HG02678 (cell line): ENCODE data around the gene GDF15.

Experiments
- ATAC-seq: cut with Tn5 transposase; IDR thresholded peaks from one replicate; pipeline ENCODE4 v1.9.1; 2021; ENCODE audit warnings: mild to moderate bottlenecking, moderate library complexity; ENCODE audit not compliant: unreplicated experiment

The GDF15 gene

DNA sequence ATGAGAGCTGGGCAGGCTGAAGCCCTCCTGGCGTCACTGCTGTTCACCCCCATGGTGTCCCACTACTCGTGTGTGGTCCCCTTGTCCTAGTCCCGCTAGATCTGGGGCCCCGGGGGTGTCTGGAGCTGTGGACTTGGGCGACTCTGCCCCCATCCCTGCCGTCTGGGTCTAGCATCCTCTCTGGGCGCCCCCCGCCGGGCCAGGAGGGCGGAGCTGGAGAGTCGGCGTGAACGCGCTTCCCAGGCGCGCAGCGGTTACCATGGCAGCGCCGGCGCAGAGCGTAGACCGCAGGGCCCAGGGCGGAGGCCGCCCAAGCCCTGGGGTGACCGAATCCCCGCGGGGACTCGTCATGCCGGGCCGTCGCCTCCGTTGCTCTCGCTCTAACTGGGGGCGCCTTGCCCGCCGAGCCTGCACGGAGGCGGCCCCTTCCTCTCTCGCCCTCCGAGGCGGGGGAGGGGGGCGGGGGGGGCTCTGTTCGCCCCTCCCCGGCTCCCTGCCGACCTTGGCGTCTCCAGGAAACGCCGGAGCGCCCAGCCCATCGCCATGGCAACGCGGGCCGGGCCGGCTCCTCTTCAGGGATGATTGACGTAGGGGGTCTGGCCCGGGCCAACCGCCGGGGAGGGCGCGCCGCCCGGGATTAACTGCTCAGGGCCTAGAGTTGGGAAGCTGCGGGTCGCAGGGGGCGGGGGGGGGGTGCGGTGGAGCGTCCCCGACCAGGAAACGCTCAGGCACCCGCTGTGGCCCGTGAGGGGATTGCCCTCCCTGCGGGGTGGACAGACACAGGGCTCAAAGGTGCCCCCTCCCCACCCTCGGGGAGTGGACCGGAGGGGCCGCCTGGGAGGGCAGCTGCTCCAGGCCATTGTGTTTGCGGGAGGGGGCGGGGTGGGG, 43.1 kb downstream of the GDF15 start:
- peak; percentile 70 for ATAC-seq

- no peak for ATAC-seq
Observed at GRCh38 chr19:18429717-18430416, 43.9 kb downstream of the GDF15 start.

DNA sequence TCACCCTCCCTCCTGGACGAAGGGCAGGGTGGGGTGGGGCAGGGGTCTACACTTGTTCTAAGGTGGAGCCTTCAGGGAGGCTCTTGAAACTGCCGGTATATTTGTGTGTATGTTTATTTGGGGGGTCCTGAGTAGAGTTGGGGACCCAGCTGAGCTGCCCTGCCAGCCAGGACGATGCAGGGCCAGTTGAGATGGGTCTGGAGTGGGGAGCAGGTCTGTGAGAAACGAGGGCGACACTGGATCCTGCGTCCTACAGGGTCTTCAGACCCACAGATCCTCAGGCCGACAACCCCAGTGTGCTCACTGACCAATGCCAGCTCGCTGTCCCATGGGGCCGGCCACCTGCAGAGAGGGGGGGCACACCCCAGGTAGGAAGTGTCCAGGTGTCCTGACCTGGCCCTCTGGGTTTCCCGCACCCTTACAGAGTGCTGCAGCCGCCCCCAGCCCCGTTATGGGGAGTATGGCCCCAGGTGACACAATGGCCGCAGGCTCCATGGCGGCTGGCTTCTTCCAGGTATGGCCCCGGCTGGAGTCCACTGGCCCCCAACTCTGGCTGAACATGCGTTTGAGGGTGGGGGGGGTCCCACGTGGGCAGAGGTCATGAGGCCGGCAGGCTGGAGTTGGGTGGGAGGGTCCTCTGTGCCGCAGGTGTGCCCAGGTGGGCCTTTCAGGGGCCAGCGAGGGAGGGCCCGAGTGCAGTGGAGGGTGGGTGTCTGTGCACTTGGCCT, 44.6 kb downstream of the GDF15 start:
- no peak for ATAC-seq

GRCh38 chr19:18431351-18432197, 45.6 kb downstream of the GDF15 start:
- no peak for ATAC-seq

DNA sequence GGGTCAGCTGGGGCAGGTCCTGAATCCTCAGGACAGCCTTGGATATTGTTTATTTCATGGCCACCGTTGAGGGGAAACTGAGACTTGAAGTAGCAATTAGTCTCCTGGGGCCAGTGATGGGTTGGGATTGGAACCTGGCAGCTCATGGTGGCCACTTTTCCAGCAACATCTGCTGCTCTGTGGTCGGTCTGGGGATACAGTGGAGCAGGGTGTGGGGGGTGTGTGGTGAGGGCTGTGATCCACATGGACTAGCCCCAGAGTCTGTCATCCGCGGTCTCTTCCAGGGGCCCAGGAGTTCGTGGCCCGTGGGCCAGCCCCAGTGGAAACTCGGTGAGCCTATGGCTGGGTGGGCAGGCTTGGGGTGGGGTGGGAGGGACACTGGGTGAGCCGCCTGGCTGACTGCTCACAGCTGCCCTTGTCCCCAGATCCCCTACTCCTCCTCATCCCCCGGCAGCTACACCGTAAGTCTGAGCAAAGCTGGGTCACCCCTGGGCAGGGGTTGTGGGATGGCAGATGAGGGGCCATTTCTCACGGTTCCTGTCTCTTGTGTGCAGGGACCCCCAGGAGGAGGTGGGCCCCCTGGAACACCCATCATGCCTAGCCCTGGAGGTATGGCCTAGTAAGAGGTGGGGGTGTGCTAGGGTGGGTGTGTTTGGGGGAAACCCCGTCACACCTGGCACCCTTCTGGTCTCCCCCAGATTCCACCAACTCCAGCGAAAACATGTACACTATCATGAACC, 46.5 kb downstream of the GDF15 start:
- ATAC-seq, result no peak

DNA sequence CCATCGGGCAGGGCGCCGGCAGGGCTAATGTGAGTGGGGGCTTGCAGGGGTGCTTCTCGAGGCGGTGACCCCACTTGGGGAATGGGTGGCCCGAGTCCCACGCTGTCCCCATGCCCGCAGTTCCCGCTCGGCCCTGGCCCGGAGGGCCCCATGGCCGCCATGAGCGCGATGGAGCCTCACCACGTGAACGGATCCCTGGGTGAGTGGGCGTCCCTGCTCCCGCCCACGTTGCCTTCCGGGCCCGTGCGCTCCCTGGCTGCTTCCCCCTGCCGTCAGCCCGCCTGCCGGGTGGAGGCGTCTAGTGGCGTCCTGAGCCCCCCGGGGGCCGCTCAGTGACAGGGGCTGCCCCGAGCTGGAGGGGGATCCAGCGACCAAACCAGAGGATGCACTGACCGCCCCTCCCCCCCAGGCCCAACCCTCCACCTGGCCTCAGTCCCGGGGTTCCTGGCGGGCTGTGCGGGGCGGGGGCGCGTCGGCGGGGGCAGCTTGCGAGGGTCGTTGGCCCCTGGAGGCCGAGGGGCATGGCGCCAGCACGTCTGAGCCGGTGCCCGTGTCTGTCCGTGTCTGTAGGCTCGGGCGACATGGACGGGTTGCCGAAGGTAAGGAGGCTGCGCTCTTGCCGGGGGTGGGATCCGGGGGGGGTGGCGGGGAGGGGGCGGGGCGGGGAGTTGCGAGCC, 47.2 kb downstream of the GDF15 start:
- ATAC-seq, result no peak

DNA sequence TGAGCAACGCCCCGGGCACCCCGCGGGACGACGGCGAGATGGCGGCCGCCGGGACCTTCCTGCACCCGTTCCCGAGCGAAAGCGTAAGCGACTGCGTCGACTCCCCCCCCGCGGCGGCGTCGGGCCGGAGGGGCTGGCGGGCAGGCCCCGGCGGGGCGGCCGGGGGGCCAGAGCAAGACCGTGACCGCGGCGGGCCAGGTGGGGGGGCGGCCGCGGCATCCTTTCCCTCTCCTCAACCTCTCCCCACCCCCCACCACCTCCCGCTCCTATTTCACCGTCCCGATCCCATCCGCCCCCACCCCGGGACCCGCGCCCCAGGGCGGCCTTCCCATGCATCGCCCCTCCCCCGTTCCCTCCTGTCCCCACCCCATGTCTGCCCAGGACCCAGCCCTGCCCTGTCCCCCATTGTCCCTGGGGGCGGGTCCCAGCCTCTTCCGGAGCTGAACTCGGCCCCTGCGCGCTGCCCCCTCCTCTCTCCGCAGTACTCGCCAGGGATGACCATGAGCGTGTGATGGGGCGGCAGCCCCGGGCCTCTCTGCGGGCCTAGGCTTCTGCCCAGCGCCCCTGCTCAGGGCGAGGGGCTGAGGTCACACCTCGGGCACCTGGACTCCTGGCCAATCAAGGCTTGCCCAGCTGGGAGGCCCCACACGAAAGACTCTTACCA, 47.9 kb downstream of the GDF15 start:
- ATAC-seq, result no peak

DNA sequence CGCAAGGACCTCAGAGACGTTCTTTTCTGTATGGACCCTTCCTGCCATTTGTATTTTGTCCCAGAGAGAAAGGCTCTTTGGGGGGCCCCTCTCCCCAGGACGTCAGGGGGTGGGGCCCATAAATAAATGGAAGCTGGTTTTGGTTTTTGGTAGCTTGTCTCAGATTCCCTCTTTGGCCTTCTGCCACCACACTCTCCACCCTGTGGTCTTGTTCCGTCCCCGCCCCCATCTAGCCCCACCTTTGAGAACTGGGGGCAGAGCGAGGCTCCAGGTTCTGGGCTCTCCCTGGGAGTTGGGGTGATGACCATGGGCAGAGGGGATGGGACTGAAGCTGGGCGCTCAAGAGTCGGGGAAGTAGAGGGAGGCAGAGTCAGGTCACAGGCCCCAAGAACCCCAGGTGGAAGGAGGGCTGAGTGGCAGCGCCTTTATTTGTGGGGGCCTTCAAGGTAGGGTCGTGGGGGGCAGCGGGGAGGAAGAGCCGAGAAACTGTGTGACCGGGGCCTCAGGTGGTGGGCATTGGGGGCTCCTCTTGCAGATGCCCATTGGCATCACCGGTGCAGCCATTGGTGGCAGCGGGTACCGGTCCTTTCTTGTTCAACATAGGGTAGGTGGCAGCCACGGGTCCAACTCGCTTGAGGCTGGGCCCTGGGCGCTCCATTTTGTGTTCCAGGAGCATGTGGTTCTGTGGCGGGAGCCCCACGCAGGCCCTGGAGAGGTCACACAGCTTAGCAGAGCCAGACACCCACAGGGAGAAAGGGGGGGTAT, 48.6 kb downstream of the GDF15 start:
- no peak for ATAC-seq

DNA sequence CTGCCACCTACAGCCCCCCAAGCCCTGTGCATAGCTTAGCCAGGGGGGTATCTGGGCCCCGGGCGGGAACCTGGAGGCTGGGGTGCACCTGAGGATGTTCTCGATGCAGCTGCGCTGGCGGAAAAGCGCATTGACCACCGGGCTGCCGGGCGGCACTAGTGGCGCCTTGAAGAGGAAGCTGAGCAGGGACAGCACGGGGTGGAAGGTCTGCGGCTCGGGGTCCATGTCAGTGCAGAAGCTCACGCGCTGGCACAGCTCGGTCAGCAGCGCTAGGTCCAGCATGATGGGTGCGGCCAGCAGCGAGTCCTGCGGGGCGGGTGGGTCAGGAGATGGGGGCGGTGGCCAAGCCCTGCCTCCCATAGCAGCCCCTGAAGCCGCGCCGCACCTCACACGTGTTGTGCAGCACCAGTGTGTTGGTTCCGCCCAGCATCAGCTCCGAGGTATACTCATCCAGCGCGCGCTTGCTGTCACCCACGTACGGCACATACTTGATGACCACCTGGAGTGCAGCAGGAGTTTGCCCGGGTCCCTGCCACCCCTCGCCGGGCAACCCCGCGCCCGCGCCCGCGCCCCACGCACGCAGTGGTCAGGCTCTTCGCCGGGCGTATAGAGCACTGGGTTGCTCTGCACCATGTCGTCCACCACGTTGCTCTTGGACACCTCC, 49.4 kb downstream of the GDF15 start:
- no peak for ATAC-seq

DNA sequence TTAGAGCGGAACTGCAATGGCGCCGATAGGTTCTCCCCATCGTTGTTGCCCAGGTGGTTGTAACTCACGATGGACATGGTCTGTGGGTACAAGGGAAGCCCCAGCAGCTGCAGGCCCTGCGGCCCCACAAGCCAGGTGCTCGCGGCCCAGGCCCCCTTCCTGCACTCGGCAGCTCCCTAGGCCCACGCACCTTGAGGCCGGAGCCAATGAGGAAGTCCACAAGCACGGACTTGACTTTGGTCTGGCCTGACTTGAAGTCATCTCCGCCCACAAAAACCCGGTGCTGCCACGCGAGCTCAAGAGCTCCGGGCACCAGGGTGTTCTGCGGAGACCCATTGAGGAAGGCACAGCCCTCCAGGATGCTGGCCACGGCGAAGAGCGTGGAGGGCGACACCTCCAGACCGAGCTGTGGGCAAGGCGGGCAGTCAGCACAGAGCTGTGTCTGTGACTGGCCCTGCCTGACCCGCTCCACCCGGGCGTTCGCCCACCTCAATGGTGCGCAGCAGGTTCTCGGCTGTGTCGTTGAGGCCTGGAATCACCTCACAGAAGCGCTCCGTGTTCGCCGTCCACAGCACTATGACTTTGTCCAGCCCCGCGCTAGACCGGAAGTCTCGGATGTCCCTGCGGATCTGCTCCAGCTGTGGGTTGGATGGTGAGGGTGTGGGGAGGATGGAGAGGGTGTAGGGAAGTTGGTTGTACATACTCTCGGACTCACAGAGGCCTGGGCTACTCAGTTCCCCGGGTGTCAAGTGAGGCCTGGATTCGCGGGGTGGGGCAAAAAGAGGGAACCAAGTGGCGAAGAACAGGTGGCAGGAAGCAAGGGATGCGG, 50.1 kb downstream of the GDF15 start:
- no peak for ATAC-seq

DNA sequence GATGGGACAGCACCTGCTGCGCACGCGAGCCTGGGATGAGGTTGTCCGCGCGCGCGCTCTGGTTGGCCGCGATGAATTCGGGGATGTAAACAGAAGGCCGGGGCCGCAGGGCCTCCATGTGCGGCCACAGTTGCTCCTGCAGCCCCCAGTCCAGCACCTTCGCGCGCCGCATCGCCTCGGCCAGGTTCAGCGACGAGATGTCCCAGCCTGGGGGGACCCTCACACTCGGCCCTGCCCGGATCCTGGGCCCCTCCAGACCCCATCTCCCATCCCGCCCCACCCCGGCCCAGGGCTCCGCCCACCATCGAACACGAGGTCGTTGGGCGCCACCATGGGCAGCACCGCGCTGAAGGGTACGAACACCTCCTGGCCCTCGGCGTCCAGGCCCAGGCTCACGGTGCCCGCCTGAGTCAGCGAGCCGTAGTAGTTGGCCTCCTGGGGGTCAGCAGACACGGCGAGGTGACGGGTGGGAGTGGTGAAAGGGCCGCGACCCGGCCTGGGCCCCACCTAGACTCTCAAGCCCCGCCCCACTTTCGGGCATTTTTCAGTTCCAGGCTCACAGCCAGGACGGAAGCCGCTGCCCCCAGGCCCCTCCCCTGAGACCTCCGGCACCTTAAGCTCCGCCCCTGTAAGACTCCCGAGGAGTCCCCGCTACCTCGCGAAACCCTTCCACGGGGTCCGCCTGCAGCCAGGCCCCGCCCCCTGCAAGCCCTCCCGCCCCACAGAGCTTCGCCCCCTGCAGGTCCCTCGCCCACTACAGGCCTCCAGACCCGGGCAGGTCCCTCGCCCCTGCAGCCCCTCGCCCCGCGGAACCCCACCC, 50.9 kb downstream of the GDF15 start:
- peak; percentile 54 for ATAC-seq

GRCh38 chr19:18437491-18438330, 51.8 kb downstream of the GDF15 start, which contains the start of gene ISYNA1:
TSS of gene ISYNA1 (minus strand) at chr19:18438133. CDS start at chr19:18437979, 154 bp downstream.
- peak; percentile 11 for ATAC-seq

DNA sequence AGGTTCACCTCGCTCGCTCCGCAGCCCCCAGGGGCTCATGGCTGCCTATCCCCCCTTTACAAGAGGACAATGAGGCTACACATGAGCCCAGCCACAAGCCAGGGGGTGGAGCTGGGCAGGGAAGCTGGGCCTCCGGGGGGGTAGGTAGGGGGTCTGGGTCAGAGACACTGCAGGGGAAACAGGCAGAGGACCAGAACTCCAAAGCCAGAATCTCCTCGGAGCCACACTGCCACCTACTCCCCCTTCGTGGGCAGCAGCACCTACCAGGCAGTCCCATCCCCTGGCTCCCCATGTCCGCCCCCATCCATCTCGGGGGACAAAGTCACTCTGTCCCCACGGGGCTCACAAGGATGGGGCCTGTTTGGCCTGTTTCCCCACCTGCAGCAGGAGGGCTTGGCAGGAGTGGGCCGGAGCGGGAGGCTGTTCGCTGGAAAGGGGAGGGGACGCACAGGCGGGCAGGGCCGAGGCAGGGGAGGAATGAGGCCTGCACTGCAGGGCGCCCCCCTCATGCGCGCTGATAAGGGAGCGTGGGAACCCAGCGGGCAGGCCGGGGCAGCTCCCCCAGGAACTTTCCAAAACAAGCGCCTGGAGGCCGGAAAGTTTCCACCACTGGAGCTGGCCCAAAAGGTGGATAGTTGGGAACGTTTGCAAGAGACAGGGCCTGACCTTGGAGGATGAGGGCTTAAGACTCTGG, 52.5 kb downstream of the GDF15 start:
- no peak for ATAC-seq
